Measurements from ENCODE around the gene HECTD4. TPM values are rescaled to one million over a fixed set of nuclear protein-coding genes. Genes with fewer than 3 reads are reported as not detected.

HECTD4 gene
- total and polyA plus RNA-seq, 4 donors: 4.3 to 80.1 (median 25.5) TPM

DNA sequence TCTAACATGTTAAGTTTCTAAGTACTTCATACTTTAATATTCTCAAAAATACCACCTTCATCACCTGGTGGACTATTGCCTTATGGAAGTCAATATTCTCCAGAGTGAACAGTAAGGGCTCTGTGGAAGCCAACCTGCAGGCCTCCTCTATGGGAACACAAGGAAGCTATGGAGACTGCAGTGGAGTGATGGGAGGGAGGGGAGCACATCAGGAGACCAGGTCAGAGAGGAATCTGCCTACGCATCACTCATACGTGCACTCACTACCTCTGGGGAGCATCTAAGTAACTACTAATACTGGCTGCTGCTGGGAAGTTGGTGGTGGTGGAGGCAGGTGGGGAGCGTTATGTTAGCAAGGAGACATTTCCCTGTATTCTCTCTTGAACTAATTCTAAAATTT is 19.9 kb downstream of the HECTD4 start:
- Histone ChIP-seq H3K27me3 (ENCODE audit: control insufficient read depth in 4 of 4, insufficient read depth in 4 of 4, low read length in 3 of 4) (no peaks in the 10 kb centered on the region), H3K36me3 (ENCODE audit: control insufficient read depth in 4 of 4, insufficient read depth in 3 of 4, low read depth in 1 of 4, low read length in 3 of 4) (no peaks in the 10 kb centered on the region), H3K4me1 (ENCODE audit: control insufficient read depth in 4 of 4, insufficient read depth in 4 of 4, low read length in 3 of 4) (peaks cover 0 to 2% (median 0%) of the 10 kb centered on the region in 4 donors), H3K9ac (ENCODE audit: low read depth in 1 of 2, low read length in 2 of 2) (no peak overlapping the region), H3K4me3 (ENCODE audit: low read depth in 1 of 3, low read length in 3 of 3) (no peak overlapping the region), H3K27ac (ENCODE audit: low read depth in 1 of 2, low read length in 2 of 2) (no peak overlapping the region), H3K9me3 (ENCODE audit: control insufficient read depth in 4 of 4, low read length in 3 of 4) (no peaks in the 10 kb centered on the region)
- WGBS: over 99% methylated on average over 3 of the region's 3 CpGs
- DNase-seq (ENCODE audit: low spot score): no peak
- TF ChIP-seq HNF4A (conservative IDR thresholded peaks at IDR 0.05): no peak
- TF ChIP-seq SP1 (IDR thresholded peaks at IDR 0.05): no peak
- TF ChIP-seq EGR1 (IDR thresholded peaks at IDR 0.05; ENCODE audit: low read depth in 2 of 2): no peak
- TF ChIP-seq RAD21 (IDR thresholded peaks at IDR 0.05): no peak
- TF ChIP-seq FOXA2 (IDR thresholded peaks at IDR 0.05): no peak

DNA sequence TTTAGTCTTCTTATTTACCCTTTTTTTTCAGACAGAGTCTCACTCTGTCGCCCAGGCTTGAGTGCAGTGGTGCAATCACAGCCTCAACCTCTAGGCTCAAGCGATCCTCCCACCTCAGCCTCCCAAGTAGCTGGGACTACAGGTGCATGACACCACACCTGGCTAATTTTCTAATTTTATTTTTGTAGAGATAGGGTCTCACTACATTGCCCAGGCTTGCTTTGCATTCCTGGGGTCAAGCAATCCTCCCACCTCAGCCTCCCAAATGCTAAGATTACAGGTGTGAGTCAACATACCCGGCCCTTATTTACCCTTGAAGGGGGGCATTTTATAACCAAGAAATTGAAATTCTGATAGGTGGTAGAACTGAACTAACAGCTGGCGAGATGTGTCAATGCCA is 21.0 kb downstream of the HECTD4 start:
- Histone ChIP-seq H3K4me1 (ENCODE audit: control insufficient read depth in 4 of 4, insufficient read depth in 4 of 4, low read length in 3 of 4) (peaks cover 0 to 2% (median 0%) of the 10 kb centered on the region in 4 donors), H3K27ac (ENCODE audit: low read depth in 1 of 2, low read length in 2 of 2) (no peak overlapping the region), H3K36me3 (ENCODE audit: control insufficient read depth in 4 of 4, insufficient read depth in 3 of 4, low read depth in 1 of 4, low read length in 3 of 4) (no peaks in the 10 kb centered on the region), H3K9ac (ENCODE audit: low read depth in 1 of 2, low read length in 2 of 2) (no peak overlapping the region), H3K9me3 (ENCODE audit: control insufficient read depth in 4 of 4, low read length in 3 of 4) (no peaks in the 10 kb centered on the region), H3K27me3 (ENCODE audit: control insufficient read depth in 4 of 4, insufficient read depth in 4 of 4, low read length in 3 of 4) (no peaks in the 10 kb centered on the region), H3K4me3 (ENCODE audit: low read depth in 1 of 3, low read length in 3 of 3) (no peak overlapping the region)
- TF ChIP-seq FOXA1 (IDR thresholded peaks at IDR 0.05) (no peak), HNF4A (conservative IDR thresholded peaks at IDR 0.05) (no peak), YY1 (IDR thresholded peaks at IDR 0.05) (no peak), TAF1 (conservative IDR thresholded peaks at IDR 0.05) (no peak)
- TF ChIP-seq, protein P1, sequence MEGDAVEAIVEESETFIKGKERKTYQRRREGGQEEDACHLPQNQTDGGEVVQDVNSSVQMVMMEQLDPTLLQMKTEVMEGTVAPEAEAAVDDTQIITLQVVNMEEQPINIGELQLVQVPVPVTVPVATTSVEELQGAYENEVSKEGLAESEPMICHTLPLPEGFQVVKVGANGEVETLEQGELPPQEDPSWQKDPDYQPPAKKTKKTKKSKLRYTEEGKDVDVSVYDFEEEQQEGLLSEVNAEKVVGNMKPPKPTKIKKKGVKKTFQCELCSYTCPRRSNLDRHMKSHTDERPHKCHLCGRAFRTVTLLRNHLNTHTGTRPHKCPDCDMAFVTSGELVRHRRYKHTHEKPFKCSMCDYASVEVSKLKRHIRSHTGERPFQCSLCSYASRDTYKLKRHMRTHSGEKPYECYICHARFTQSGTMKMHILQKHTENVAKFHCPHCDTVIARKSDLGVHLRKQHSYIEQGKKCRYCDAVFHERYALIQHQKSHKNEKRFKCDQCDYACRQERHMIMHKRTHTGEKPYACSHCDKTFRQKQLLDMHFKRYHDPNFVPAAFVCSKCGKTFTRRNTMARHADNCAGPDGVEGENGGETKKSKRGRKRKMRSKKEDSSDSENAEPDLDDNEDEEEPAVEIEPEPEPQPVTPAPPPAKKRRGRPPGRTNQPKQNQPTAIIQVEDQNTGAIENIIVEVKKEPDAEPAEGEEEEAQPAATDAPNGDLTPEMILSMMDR (IDR thresholded peaks at IDR 0.05; ENCODE audit: low read depth, low read length, missing input control): no peak
- TF ChIP-seq, protein P2, sequence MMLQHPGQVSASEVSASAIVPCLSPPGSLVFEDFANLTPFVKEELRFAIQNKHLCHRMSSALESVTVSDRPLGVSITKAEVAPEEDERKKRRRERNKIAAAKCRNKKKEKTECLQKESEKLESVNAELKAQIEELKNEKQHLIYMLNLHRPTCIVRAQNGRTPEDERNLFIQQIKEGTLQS (IDR thresholded peaks at IDR 0.05): no peak
- TF ChIP-seq, protein P3, sequence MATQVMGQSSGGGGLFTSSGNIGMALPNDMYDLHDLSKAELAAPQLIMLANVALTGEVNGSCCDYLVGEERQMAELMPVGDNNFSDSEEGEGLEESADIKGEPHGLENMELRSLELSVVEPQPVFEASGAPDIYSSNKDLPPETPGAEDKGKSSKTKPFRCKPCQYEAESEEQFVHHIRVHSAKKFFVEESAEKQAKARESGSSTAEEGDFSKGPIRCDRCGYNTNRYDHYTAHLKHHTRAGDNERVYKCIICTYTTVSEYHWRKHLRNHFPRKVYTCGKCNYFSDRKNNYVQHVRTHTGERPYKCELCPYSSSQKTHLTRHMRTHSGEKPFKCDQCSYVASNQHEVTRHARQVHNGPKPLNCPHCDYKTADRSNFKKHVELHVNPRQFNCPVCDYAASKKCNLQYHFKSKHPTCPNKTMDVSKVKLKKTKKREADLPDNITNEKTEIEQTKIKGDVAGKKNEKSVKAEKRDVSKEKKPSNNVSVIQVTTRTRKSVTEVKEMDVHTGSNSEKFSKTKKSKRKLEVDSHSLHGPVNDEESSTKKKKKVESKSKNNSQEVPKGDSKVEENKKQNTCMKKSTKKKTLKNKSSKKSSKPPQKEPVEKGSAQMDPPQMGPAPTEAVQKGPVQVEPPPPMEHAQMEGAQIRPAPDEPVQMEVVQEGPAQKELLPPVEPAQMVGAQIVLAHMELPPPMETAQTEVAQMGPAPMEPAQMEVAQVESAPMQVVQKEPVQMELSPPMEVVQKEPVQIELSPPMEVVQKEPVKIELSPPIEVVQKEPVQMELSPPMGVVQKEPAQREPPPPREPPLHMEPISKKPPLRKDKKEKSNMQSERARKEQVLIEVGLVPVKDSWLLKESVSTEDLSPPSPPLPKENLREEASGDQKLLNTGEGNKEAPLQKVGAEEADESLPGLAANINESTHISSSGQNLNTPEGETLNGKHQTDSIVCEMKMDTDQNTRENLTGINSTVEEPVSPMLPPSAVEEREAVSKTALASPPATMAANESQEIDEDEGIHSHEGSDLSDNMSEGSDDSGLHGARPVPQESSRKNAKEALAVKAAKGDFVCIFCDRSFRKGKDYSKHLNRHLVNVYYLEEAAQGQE (IDR thresholded peaks at IDR 0.05): no peak
- WGBS: 94% methylated on average over 4 of the region's 4 CpGs
- no peak for DNase-seq (ENCODE audit: low spot score)

DNA sequence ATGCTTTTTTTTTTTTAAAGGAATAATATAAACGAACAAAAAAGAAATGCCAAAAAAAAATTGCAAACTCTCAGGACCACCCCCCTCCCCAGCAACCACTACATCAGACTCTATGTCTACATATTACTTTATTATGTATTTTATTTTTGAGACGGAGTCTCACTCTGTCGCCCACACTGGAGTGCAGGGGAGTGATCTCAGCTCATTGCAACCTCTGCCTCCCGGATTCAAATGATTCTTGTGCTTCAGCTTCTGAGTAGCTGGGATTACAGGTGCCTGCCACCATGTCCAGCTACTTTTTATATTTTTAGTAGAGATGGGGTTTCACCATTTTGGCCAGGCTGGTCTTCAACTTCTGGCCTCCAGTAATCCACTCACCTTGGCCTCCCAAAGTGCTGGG is 22.9 kb downstream of the HECTD4 start:
- Histone ChIP-seq H3K27me3 (ENCODE audit: control insufficient read depth in 4 of 4, insufficient read depth in 4 of 4, low read length in 3 of 4) (no peaks in the 10 kb centered on the region), H3K36me3 (ENCODE audit: control insufficient read depth in 4 of 4, insufficient read depth in 3 of 4, low read depth in 1 of 4, low read length in 3 of 4) (no peaks in the 10 kb centered on the region), H3K4me1 (ENCODE audit: control insufficient read depth in 4 of 4, insufficient read depth in 4 of 4, low read length in 3 of 4) (peaks cover 0 to 2% (median 0%) of the 10 kb centered on the region in 4 donors), H3K4me3 (ENCODE audit: low read depth in 1 of 3, low read length in 3 of 3) (no peak overlapping the region), H3K9ac (ENCODE audit: low read depth in 1 of 2, low read length in 2 of 2) (no peak overlapping the region), H3K9me3 (ENCODE audit: control insufficient read depth in 4 of 4, low read length in 3 of 4) (no peaks in the 10 kb centered on the region), H3K27ac (ENCODE audit: low read depth in 1 of 2, low read length in 2 of 2) (no peak overlapping the region)
- WGBS: 96% methylated on average over 4 of the region's 4 CpGs
- DNase-seq (ENCODE audit: low spot score): no peak
- TF ChIP-seq YY1 (IDR thresholded peaks at IDR 0.05): no peak
- no peak for TF ChIP-seq GABPA (IDR thresholded peaks at IDR 0.05 in 1 of 2, conservative IDR thresholded peaks at IDR 0.05 in 1 of 2)
- no peak for TF ChIP-seq HNF4G (IDR thresholded peaks at IDR 0.05)
- no peak for TF ChIP-seq TAF1 (conservative IDR thresholded peaks at IDR 0.05)
- no peak for TF ChIP-seq NR2F2 (IDR thresholded peaks at IDR 0.05)
- TF ChIP-seq, protein P3 (IDR thresholded peaks at IDR 0.05): no peak
- TF ChIP-seq EGR1 (IDR thresholded peaks at IDR 0.05; ENCODE audit: low read depth in 2 of 2): no peak
- TF ChIP-seq JUND (IDR thresholded peaks at IDR 0.05): no peak
- TF ChIP-seq, protein P1 (IDR thresholded peaks at IDR 0.05; ENCODE audit: low read depth, low read length, missing input control): no peak
- no peak for TF ChIP-seq SP1 (IDR thresholded peaks at IDR 0.05)
- TF ChIP-seq, protein P4, sequence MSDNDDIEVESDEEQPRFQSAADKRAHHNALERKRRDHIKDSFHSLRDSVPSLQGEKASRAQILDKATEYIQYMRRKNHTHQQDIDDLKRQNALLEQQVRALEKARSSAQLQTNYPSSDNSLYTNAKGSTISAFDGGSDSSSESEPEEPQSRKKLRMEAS (IDR thresholded peaks at IDR 0.05): no peak
- no peak for TF ChIP-seq FOXA1 (IDR thresholded peaks at IDR 0.05)

Data from liver (tissue), 9 donors.